Caco-2 (cell line): Measurements from ENCODE around the gene RSPH9. TPM values are rescaled to one million over a fixed set of nuclear protein-coding genes. Genes with fewer than 3 reads are reported as not detected.

ENCODE experiments used
- BruUV-seq: library from RNA; stranded (reverse); fragments of 400-500 nt; replicated peaks from 2 replicates; lab custom pipeline; 2021; lab: Mats Ljungman, UMichigan
- CTCF ChIA-PET: fragments of 300-600 bp; sonication (Branson Sonifier 250); formaldehyde crosslinking; loops from one replicate; lab custom pipeline; 2022; ENCODE audit warnings: antibody characterized with exemption; lab: Charles Lee
- POLR2A ChIA-PET: fragments of 300-600 bp; sonication (Branson Sonifier 250); formaldehyde crosslinking; loops from one replicate; lab custom pipeline; 2022; ENCODE audit warnings: antibody characterized with exemption; lab: Charles Lee
- DNase-seq, 2 experiments: peaks; one replicate each; pipeline versions ENCODE4 v3.0.0 to v3.0.0-alpha.2; 2020 to 2022
- H3K27me3 ChIP-seq: replicated peaks from 2 replicates; pipeline ENCODE4 v1.6.0; 2011; ENCODE audit warnings: low read length; ENCODE audit not compliant: control insufficient read depth, insufficient read depth
- H3K36me3 ChIP-seq: 2 replicates; pipeline ENCODE4 v1.5.1; 2011; ENCODE audit warnings: low read length; ENCODE audit not compliant: control insufficient read depth, insufficient read depth
- H3K4me1 ChIP-seq: fragments of 250-450 bp; sonication (Bioruptor Pico); 2 replicates; pipeline ENCODE4 v1.5.1; 2020; ENCODE audit warnings: mild to moderate bottlenecking
- H3K4me3 ChIP-seq: 2 replicates; pipeline ENCODE4 v1.5.1; 2011; ENCODE audit warnings: low read depth, mild to moderate bottlenecking, control low read depth, low read length
- H3K9me3 ChIP-seq: fragments of 250-450 bp; sonication (Bioruptor Pico); 2 replicates; pipeline ENCODE4 v1.5.1; 2020; ENCODE audit warnings: mild to moderate bottlenecking, moderate library complexity
- H3K27ac Mint-ChIP-seq: one replicate; pipeline ENCODE4 v1.8.0; 2022; ENCODE audit warnings: mixed read lengths; ENCODE audit not compliant: unreplicated experiment
- H3K27me3 Mint-ChIP-seq: one replicate; pipeline ENCODE4 v1.8.0; 2022; ENCODE audit warnings: mixed read lengths; ENCODE audit not compliant: insufficient read depth, unreplicated experiment
- H3K36me3 Mint-ChIP-seq: one replicate; pipeline ENCODE4 v1.8.0; 2022; ENCODE audit warnings: mild to moderate bottlenecking, mixed read lengths; ENCODE audit not compliant: insufficient read depth, unreplicated experiment
- H3K4me1 Mint-ChIP-seq: one replicate; pipeline ENCODE4 v1.8.0; 2022; ENCODE audit warnings: low read depth, mixed read lengths; ENCODE audit not compliant: unreplicated experiment
- H3K4me3 Mint-ChIP-seq: one replicate; pipeline ENCODE4 v1.8.0; 2022; ENCODE audit warnings: mild to moderate bottlenecking, moderate library complexity, mixed read lengths; ENCODE audit not compliant: unreplicated experiment
- H3K9me3 Mint-ChIP-seq: one replicate; pipeline ENCODE4 v1.8.0; 2022; ENCODE audit warnings: mixed read lengths; ENCODE audit not compliant: unreplicated experiment
- CTCF ChIP-seq, 2 experiments: fragments of 200-600 bp in 1 of 2; IDR thresholded peaks; 1 replicate in 1 of 2; 2 replicates in 1 of 2; pipeline versions ENCODE4 v1.5.1 to v1.8.0; 2011 to 2022; ENCODE audit warnings: antibody characterized with exemption in 1 of 2, control low read depth in 1 of 2, inconsistent platforms in 1 of 2, low read depth in 1 of 2, low read length in 1 of 2, mild to moderate bottlenecking in 1 of 2, moderate library complexity in 1 of 2; ENCODE audit not compliant: insufficient read depth in 1 of 2, severe bottlenecking in 1 of 2, unreplicated experiment in 1 of 2
- intact Hi-C: fragments of 100-400 bp; cut with micrococcal nuclease; formaldehyde crosslinking; loops from one replicate; pipeline ENCODE4 v1.10.0; 2022; ENCODE audit not compliant: unreplicated experiment
- total RNA-seq: library from RNA; stranded (reverse); gene quantifications from 2 replicates; pipeline ENCODE4 v1.2.3, GENCODE V29; 2022

RSPH9 gene
- total RNA-seq, 1 experiment from 2014 or later, result not detected

GRCh38 chr6:43717389-43717788 is 72.6 kb downstream of the RSPH9 start:
- intact Hi-C loops, result no loop called here
- TF ChIP-seq CTCF (IDR thresholded peaks at IDR 0.05; ENCODE audit: insufficient read depth in 1 of 2, low read depth in 1 of 2, low read length in 1 of 2, severe bottlenecking in 1 of 2, unreplicated experiment in 1 of 2), result no peak
- no TSS peak for BruUV-seq
- Histone ChIP-seq H3K36me3 (no peaks in the 10 kb centered on the region), H3K27me3 (no peaks in the 10 kb centered on the region), H3K4me3 (no peak overlapping the region), H3K4me1 (no peaks in the 10 kb centered on the region), H3K9me3 (no peaks in the 10 kb centered on the region)
- ChIA-PET CTCF (no interaction called here), POLR2A (no interaction called here)
- no peak for DNase-seq
- H3K27me3 Mint-ChIP-seq, result no peaks in the 10 kb centered on the region
- H3K36me3 Mint-ChIP-seq, result no peaks in the 10 kb centered on the region
- H3K27ac Mint-ChIP-seq, result no peak overlapping the region
- no peak overlapping the region for H3K4me3 Mint-ChIP-seq
- no peaks in the 10 kb centered on the region for H3K9me3 Mint-ChIP-seq
- H3K4me1 Mint-ChIP-seq, result no peaks in the 10 kb centered on the region

- Histone ChIP-seq H3K27me3 (no peaks in the 10 kb centered on the region), H3K36me3 (no peaks in the 10 kb centered on the region), H3K4me1 (no peaks in the 10 kb centered on the region), H3K9me3 (no peaks in the 10 kb centered on the region), H3K4me3 (no peak overlapping the region)
- intact Hi-C loops, result no loop called here
- POLR2A ChIA-PET, result no interaction called here
- Mint-ChIP-seq H3K4me3 (no peak overlapping the region), H3K9me3 (no peaks in the 10 kb centered on the region), H3K27ac (no peak overlapping the region), H3K4me1 (no peaks in the 10 kb centered on the region), H3K36me3 (no peaks in the 10 kb centered on the region), H3K27me3 (no peaks in the 10 kb centered on the region)
- CTCF ChIA-PET, result no interaction called here
- no TSS peak for BruUV-seq
- no peak for DNase-seq
- no peak for TF ChIP-seq CTCF (IDR thresholded peaks at IDR 0.05; ENCODE audit: insufficient read depth in 1 of 2, low read depth in 1 of 2, low read length in 1 of 2, severe bottlenecking in 1 of 2, unreplicated experiment in 1 of 2)
Measured at GRCh38 chr6:43717822-43718221, 73.0 kb downstream of the RSPH9 start.

- no TSS peak for BruUV-seq
- no peak for TF ChIP-seq CTCF (IDR thresholded peaks at IDR 0.05; ENCODE audit: insufficient read depth in 1 of 2, low read depth in 1 of 2, low read length in 1 of 2, severe bottlenecking in 1 of 2, unreplicated experiment in 1 of 2)
- H3K27me3 Mint-ChIP-seq, result no peaks in the 10 kb centered on the region
- no peaks in the 10 kb centered on the region for H3K36me3 Mint-ChIP-seq
- no peak overlapping the region for H3K27ac Mint-ChIP-seq
- no peak overlapping the region for H3K4me3 Mint-ChIP-seq
- H3K27me3 ChIP-seq, result no peaks in the 10 kb centered on the region
- H3K4me3 ChIP-seq, result no peak overlapping the region
- intact Hi-C loops, result no loop called here
- no peak for DNase-seq
- H3K36me3 ChIP-seq, result no peaks in the 10 kb centered on the region
- H3K9me3 ChIP-seq, result no peaks in the 10 kb centered on the region
- POLR2A ChIA-PET, result no interaction called here
- H3K9me3 Mint-ChIP-seq, result no peaks in the 10 kb centered on the region
- no peaks in the 10 kb centered on the region for H3K4me1 Mint-ChIP-seq
- H3K4me1 ChIP-seq, result no peaks in the 10 kb centered on the region
- CTCF ChIA-PET, result no interaction called here
Measured at GRCh38 chr6:43718387-43719105, 73.7 kb downstream of the RSPH9 start.
